ENCODE measurements around the gene ABHD17A. TPM values are rescaled to one million over a fixed set of nuclear protein-coding genes. Genes with fewer than 3 reads are reported as not detected.

The ABHD17A gene
- polyA plus RNA-seq, 1 donor (not counting 4 experiments of a cell fraction or from before 2014, with no cell fraction given), result 27.2 TPM

DNA sequence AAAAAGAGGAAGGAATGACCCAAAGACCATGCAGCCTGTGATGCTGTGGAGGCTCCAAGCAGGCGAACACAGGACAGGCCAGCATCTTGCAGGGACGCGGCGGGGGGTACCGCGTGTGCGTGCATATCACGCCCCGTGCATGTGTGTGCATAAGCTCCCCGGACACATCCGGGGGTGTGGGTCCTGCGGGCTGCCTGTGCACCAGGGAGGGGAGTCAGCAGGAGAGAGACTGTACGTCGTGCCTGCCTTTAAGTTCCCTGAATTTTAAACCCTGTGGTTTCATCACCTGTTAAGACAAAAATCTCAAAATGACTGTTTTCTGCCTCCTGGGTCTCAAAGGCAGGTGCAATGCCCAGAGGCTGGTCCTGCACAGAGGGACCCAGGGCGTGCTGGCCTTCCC is 36.5 kb upstream of the ABHD17A start:
- Histone ChIP-seq H4K20me1 (ENCODE audit: control insufficient read depth, extremely low read depth, insufficient read depth, low read length) (no peaks in the 10 kb centered on the region), H3K9me3 (ENCODE audit: control insufficient read depth, low read depth, low read length) (no peaks in the 10 kb centered on the region), H3K4me3 (ENCODE audit: control insufficient read depth in 2 of 3, extremely low read depth in 1 of 3, insufficient read depth in 2 of 3, low read depth in 1 of 3, low read length in 3 of 3) (no peak overlapping the region), H3K9ac (ENCODE audit: control insufficient read depth, extremely low read depth, insufficient read depth, low read length) (no peak overlapping the region), H3K4me2 (ENCODE audit: control insufficient read depth, extremely low read depth, insufficient read depth, low read depth, low read length) (no peak overlapping the region), H3K36me3 (ENCODE audit: control insufficient read depth in 2 of 2, extremely low read depth in 1 of 2, insufficient read depth in 2 of 2, low read length in 2 of 2) (peaks cover 20 to 30% of the 10 kb centered on the region in 2 experiments), H3K27me3 (ENCODE audit: control insufficient read depth, extremely low read depth, insufficient read depth, low read length) (no peaks in the 10 kb centered on the region), H3K79me2 (ENCODE audit: control insufficient read depth, insufficient read depth, low read length) (no peaks in the 10 kb centered on the region), H3K9me1 (ENCODE audit: control insufficient read depth, extremely low read depth, insufficient read depth, low read length) (no peaks in the 10 kb centered on the region), H2AFZ (ENCODE audit: control insufficient read depth, low read length) (no peak overlapping the region), H3K4me1 (ENCODE audit: control insufficient read depth, extremely low read depth, insufficient read depth, low read length) (no peaks in the 10 kb centered on the region), H3K27ac (ENCODE audit: control insufficient read depth, insufficient read depth, low read length) (no peak overlapping the region)
- TF ChIP-seq, protein P1, sequence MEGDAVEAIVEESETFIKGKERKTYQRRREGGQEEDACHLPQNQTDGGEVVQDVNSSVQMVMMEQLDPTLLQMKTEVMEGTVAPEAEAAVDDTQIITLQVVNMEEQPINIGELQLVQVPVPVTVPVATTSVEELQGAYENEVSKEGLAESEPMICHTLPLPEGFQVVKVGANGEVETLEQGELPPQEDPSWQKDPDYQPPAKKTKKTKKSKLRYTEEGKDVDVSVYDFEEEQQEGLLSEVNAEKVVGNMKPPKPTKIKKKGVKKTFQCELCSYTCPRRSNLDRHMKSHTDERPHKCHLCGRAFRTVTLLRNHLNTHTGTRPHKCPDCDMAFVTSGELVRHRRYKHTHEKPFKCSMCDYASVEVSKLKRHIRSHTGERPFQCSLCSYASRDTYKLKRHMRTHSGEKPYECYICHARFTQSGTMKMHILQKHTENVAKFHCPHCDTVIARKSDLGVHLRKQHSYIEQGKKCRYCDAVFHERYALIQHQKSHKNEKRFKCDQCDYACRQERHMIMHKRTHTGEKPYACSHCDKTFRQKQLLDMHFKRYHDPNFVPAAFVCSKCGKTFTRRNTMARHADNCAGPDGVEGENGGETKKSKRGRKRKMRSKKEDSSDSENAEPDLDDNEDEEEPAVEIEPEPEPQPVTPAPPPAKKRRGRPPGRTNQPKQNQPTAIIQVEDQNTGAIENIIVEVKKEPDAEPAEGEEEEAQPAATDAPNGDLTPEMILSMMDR (optimal IDR thresholded peaks at IDR 0.05 in 1 of 3, IDR thresholded peaks at IDR 0.05 in 1 of 3, conservative IDR thresholded peaks at IDR 0.05 in 1 of 3; ENCODE audit: extremely low read depth in 1 of 3, insufficient read depth in 2 of 3, low read length in 3 of 3), result no peak
- TF ChIP-seq EZH2 (IDR thresholded peaks at IDR 0.05; ENCODE audit: low read length), result no peak
- DNase-seq (ENCODE audit: low read depth, low spot score), result no peak
- dilution Hi-C loops (cut with MboI; ENCODE audit: extremely low pct_ligation_motif_present, low sequenced_read_pairs), result no loop called here
- FAIRE-seq, result no peak

DNA sequence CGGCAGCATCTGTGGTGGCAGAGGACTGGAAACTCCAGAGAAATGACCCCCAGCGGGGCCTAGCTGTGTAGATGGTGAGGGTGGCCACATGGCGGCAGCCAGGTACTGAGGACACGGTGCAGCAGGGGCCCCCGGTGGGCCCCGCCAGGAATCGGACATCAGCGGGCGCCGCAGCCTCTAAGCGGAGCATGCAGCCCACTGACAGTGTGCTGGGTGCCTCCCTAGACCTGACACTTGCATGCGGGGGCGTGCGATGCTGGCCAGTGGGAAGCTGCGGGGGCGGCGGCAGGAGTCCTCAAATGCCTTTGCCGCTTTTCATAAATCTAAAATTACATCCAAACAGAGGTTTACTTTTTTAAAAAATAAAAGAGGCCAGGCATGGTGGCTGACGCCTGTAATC is 36.0 kb upstream of the ABHD17A start:
- no peak overlapping the region for H3K9ac ChIP-seq (ENCODE audit: control insufficient read depth, extremely low read depth, insufficient read depth, low read length)
- no peaks in the 10 kb centered on the region for H4K20me1 ChIP-seq (ENCODE audit: control insufficient read depth, extremely low read depth, insufficient read depth, low read length)
- H3K9me1 ChIP-seq (ENCODE audit: control insufficient read depth, extremely low read depth, insufficient read depth, low read length), result no peaks in the 10 kb centered on the region
- FAIRE-seq (no peak), DNase-seq (ENCODE audit: low read depth, low spot score) (no peak)
- H3K79me2 ChIP-seq (ENCODE audit: control insufficient read depth, insufficient read depth, low read length), result no peaks in the 10 kb centered on the region
- no peaks in the 10 kb centered on the region for H3K4me1 ChIP-seq (ENCODE audit: control insufficient read depth, extremely low read depth, insufficient read depth, low read length)
- no peak overlapping the region for H3K4me3 ChIP-seq (ENCODE audit: control insufficient read depth in 2 of 3, extremely low read depth in 1 of 3, insufficient read depth in 2 of 3, low read depth in 1 of 3, low read length in 3 of 3)
- H3K27ac ChIP-seq (ENCODE audit: control insufficient read depth, insufficient read depth, low read length), result no peak overlapping the region
- H3K27me3 ChIP-seq (ENCODE audit: control insufficient read depth, extremely low read depth, insufficient read depth, low read length), result no peaks in the 10 kb centered on the region
- no peak overlapping the region for H3K4me2 ChIP-seq (ENCODE audit: control insufficient read depth, extremely low read depth, insufficient read depth, low read depth, low read length)
- no peak overlapping the region for H2AFZ ChIP-seq (ENCODE audit: control insufficient read depth, low read length)
- TF ChIP-seq, protein P1 (optimal IDR thresholded peaks at IDR 0.05 in 1 of 3, IDR thresholded peaks at IDR 0.05 in 1 of 3, conservative IDR thresholded peaks at IDR 0.05 in 1 of 3; ENCODE audit: extremely low read depth in 1 of 3, insufficient read depth in 2 of 3, low read length in 3 of 3), result no peak
- TF ChIP-seq EZH2 (IDR thresholded peaks at IDR 0.05; ENCODE audit: low read length), result no peak
- dilution Hi-C loops (cut with MboI; ENCODE audit: extremely low pct_ligation_motif_present, low sequenced_read_pairs), result no loop called here
- H3K9me3 ChIP-seq (ENCODE audit: control insufficient read depth, low read depth, low read length), result no peaks in the 10 kb centered on the region
- peaks cover 20 to 30% of the 10 kb centered on the region in 2 experiments for H3K36me3 ChIP-seq (ENCODE audit: control insufficient read depth in 2 of 2, extremely low read depth in 1 of 2, insufficient read depth in 2 of 2, low read length in 2 of 2)
